Neural progenitor cell (in vitro differentiated cells): Measurements from ENCODE around the gene KRTAP4-6. TPM values are rescaled to one million over a fixed set of nuclear protein-coding genes. Genes with fewer than 3 reads are reported as not detected.
"Not testable (repeated sequence)": the region's sequence is repeated elsewhere in the genome, so short reads cannot be mapped to it uniquely, and the experiment has no call there.

Experiments used
- DNase-seq: peaks from one replicate; pipeline ENCODE4 v3.0.0-alpha.2; 2016; ENCODE audit warnings: low spot score
- H2AFZ ChIP-seq: fragments of 200-600 bp; sonication (generic); replicated peaks from 2 replicates; pipeline ENCODE4 v1.6.1; 2016; ENCODE audit warnings: antibody characterized with exemption
- H3F3A ChIP-seq: fragments of 200-600 bp; sonication (generic); 2 replicates; pipeline ENCODE4 v1.6.1; 2016; ENCODE audit warnings: antibody characterized with exemption, low read depth
- H3K27ac ChIP-seq: fragments of 200-600 bp; sonication (generic); 2 replicates; pipeline ENCODE4 v1.5.1; 2016; ENCODE audit warnings: mild to moderate bottlenecking
- H3K27me3 ChIP-seq: fragments of 200-600 bp; sonication (generic); 2 replicates; pipeline ENCODE4 v1.6.1; 2016; ENCODE audit warnings: mild to moderate bottlenecking, moderate library complexity
- H3K36me3 ChIP-seq: fragments of 200-600 bp; sonication (generic); 2 replicates; pipeline ENCODE4 v1.5.1; 2016
- H3K4me1 ChIP-seq: fragments of 200-600 bp; sonication (generic); 2 replicates; pipeline ENCODE4 v1.6.1; 2016; ENCODE audit warnings: mixed run types
- H3K4me2 ChIP-seq: fragments of 200-600 bp; sonication (generic); 2 replicates; pipeline ENCODE4 v1.6.1; 2016
- H3K4me3 ChIP-seq: fragments of 200-600 bp; sonication (generic); 2 replicates; pipeline ENCODE4 v1.5.1; 2016
- H3K79me2 ChIP-seq: fragments of 200-600 bp; sonication (generic); 2 replicates; pipeline ENCODE4 v1.6.1; 2016; ENCODE audit warnings: low read depth
- H3K9ac ChIP-seq: fragments of 200-600 bp; sonication (generic); 2 replicates; pipeline ENCODE4 v1.6.1; 2016
- H3K9me3 ChIP-seq: fragments of 200-600 bp; sonication (generic); 2 replicates; pipeline ENCODE4 v1.5.1; 2016; ENCODE audit warnings: low read depth
- H4K20me1 ChIP-seq: fragments of 200-600 bp; sonication (generic); 2 replicates; pipeline ENCODE4 v1.6.1; 2016; ENCODE audit warnings: low read depth
- H3K27ac Mint-ChIP-seq: 3 replicates; pipeline ENCODE4 v1.8.0; 2021; ENCODE audit warnings: mixed read lengths
- H3K27me3 Mint-ChIP-seq: 2 replicates; pipeline ENCODE4 v1.8.0; 2022; ENCODE audit warnings: low read depth, mild to moderate bottlenecking, inconsistent platforms, moderate library complexity, mixed read lengths; ENCODE audit not compliant: insufficient read depth
- H3K36me3 Mint-ChIP-seq: 3 replicates; pipeline ENCODE4 v1.8.0; 2021; ENCODE audit warnings: mixed read lengths
- H3K4me1 Mint-ChIP-seq: 3 replicates; pipeline ENCODE4 v1.8.0; 2021; ENCODE audit warnings: mixed read lengths
- H3K4me3 Mint-ChIP-seq: 3 replicates; pipeline ENCODE4 v1.8.0; 2021; ENCODE audit warnings: mild to moderate bottlenecking, moderate library complexity, mixed read lengths
- H3K9me3 Mint-ChIP-seq: 3 replicates; pipeline ENCODE4 v1.8.0; 2020; ENCODE audit warnings: mixed read lengths
- EZH2 ChIP-seq: fragments of 200-600 bp; sonication (generic); IDR thresholded peaks from 2 replicates; pipeline ENCODE4 v1.6.1; 2017; ENCODE audit warnings: antibody characterized with exemption, mild to moderate bottlenecking, moderate library complexity
- EZH2phosphoT487 ChIP-seq: fragments of 200-600 bp; sonication (generic); IDR thresholded peaks from 2 replicates; pipeline ENCODE4 v1.6.1; 2017; ENCODE audit warnings: antibody characterized with exemption
- total RNA-seq: library from RNA; depleted of rRNA; stranded (reverse); fragments of >200 nt; gene quantifications from 2 replicates; pipeline ENCODE4 v1.2.3, GENCODE V29; 2015; ENCODE audit warnings: low replicate concordance
- TF ChIP-seq, protein P1 (sequence below): fragments of 200-600 bp; sonication (generic); IDR thresholded peaks from 2 replicates; pipeline ENCODE4 v1.5.1; 2017; ENCODE audit warnings: antibody characterized with exemption, mild to moderate bottlenecking

Gene KRTAP4-6
- total RNA-seq, 1 donor from 2014 or later, result not detected

DNA sequence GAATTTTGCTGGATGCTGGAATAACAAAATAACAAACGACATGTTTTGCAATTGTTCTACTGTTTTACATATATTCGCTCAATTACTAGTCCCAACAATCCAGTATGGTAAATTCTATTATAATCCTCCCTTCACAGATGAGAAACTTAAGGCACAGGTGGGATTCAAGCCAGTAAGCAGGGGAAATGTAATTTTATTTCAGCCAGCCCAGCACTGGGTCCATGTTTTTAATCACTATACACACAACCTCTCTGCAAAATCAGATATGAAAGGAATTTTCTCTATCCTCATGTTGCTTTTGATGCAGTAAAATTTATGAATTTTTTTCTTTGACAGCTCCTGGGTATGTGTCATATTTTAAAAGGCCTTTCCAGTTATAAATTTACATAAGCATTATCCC lies 4.9 kb upstream of the KRTAP4-6 start:
- H3K36me3 Mint-ChIP-seq, result no peaks in the 10 kb centered on the region
- no peak overlapping the region for H3K27ac Mint-ChIP-seq
- H3K79me2 ChIP-seq, result no peaks in the 10 kb centered on the region
- H3K4me1 Mint-ChIP-seq, result no peaks in the 10 kb centered on the region
- no peaks in the 10 kb centered on the region for H3F3A ChIP-seq
- H3K4me3 ChIP-seq, result no peak overlapping the region
- TF ChIP-seq EZH2phosphoT487 (no peak), EZH2 (no peak)
- TF ChIP-seq, protein P1, sequence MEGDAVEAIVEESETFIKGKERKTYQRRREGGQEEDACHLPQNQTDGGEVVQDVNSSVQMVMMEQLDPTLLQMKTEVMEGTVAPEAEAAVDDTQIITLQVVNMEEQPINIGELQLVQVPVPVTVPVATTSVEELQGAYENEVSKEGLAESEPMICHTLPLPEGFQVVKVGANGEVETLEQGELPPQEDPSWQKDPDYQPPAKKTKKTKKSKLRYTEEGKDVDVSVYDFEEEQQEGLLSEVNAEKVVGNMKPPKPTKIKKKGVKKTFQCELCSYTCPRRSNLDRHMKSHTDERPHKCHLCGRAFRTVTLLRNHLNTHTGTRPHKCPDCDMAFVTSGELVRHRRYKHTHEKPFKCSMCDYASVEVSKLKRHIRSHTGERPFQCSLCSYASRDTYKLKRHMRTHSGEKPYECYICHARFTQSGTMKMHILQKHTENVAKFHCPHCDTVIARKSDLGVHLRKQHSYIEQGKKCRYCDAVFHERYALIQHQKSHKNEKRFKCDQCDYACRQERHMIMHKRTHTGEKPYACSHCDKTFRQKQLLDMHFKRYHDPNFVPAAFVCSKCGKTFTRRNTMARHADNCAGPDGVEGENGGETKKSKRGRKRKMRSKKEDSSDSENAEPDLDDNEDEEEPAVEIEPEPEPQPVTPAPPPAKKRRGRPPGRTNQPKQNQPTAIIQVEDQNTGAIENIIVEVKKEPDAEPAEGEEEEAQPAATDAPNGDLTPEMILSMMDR, result no peak
- no peak for DNase-seq
- H3K4me2 ChIP-seq, result no peak overlapping the region
- H3K27me3 Mint-ChIP-seq, result peaks cover 2% of the 10 kb centered on the region
- no peak overlapping the region for H3K9ac ChIP-seq
- H3K27me3 ChIP-seq, result no peaks in the 10 kb centered on the region
- no peak overlapping the region for H2AFZ ChIP-seq
- H3K36me3 ChIP-seq, result no peaks in the 10 kb centered on the region
- no peaks in the 10 kb centered on the region for H4K20me1 ChIP-seq
- no peak overlapping the region for H3K27ac ChIP-seq
- H3K9me3 ChIP-seq, result peaks cover 6% of the 10 kb centered on the region
- H3K4me1 ChIP-seq, result no peaks in the 10 kb centered on the region
- no peak overlapping the region for H3K4me3 Mint-ChIP-seq
- peaks cover 16% of the 10 kb centered on the region for H3K9me3 Mint-ChIP-seq

GRCh38 chr17:41144846-41145245 lies 4.5 kb upstream of the KRTAP4-6 start:
- TF ChIP-seq, protein P1, result no peak
- TF ChIP-seq EZH2 (no peak), EZH2phosphoT487 (no peak)
- Mint-ChIP-seq H3K4me1 (no peaks in the 10 kb centered on the region), H3K27ac (no peak overlapping the region), H3K36me3 (no peaks in the 10 kb centered on the region), H3K9me3 (peaks cover 16% of the 10 kb centered on the region), H3K4me3 (no peak overlapping the region), H3K27me3 (peaks cover 2% of the 10 kb centered on the region)
- H3K4me3 ChIP-seq, result no peak overlapping the region
- no peak overlapping the region for H2AFZ ChIP-seq
- H3K9me3 ChIP-seq, result peaks cover 6% of the 10 kb centered on the region
- no peaks in the 10 kb centered on the region for H3F3A ChIP-seq
- no peaks in the 10 kb centered on the region for H3K27me3 ChIP-seq
- H3K4me1 ChIP-seq, result no peaks in the 10 kb centered on the region
- no peak overlapping the region for H3K9ac ChIP-seq
- no peaks in the 10 kb centered on the region for H4K20me1 ChIP-seq
- no peaks in the 10 kb centered on the region for H3K79me2 ChIP-seq
- no peaks in the 10 kb centered on the region for H3K36me3 ChIP-seq
- H3K4me2 ChIP-seq, result no peak overlapping the region
- H3K27ac ChIP-seq, result no peak overlapping the region
- DNase-seq, result no peak

- Mint-ChIP-seq H3K36me3 (no peaks in the 10 kb centered on the region), H3K4me1 (no peaks in the 10 kb centered on the region), H3K4me3 (no peak overlapping the region), H3K9me3 (peaks cover 22% of the 10 kb centered on the region), H3K27me3 (peaks cover 2% of the 10 kb centered on the region), H3K27ac (no peak overlapping the region)
- H3F3A ChIP-seq, result no peaks in the 10 kb centered on the region
- no peaks in the 10 kb centered on the region for H3K27me3 ChIP-seq
- no peak for DNase-seq
- H3K9ac ChIP-seq, result no peak overlapping the region
- no peaks in the 10 kb centered on the region for H4K20me1 ChIP-seq
- H3K27ac ChIP-seq, result no peak overlapping the region
- H3K36me3 ChIP-seq, result no peaks in the 10 kb centered on the region
- H3K9me3 ChIP-seq, result peaks cover 10% of the 10 kb centered on the region
- no peaks in the 10 kb centered on the region for H3K4me1 ChIP-seq
- no peak overlapping the region for H2AFZ ChIP-seq
- no peak for TF ChIP-seq EZH2phosphoT487
- TF ChIP-seq EZH2, result no peak
- TF ChIP-seq, protein P1, result no peak
- H3K4me2 ChIP-seq, result no peak overlapping the region
- no peak overlapping the region for H3K4me3 ChIP-seq
- H3K79me2 ChIP-seq, result no peaks in the 10 kb centered on the region
These were observed 1.0 kb upstream of the KRTAP4-6 start for GRCh38 chr17:41141361-41141760.

- H3K79me2 ChIP-seq, H3K4me3 ChIP-seq, H3K9ac ChIP-seq, H3K27me3 Mint-ChIP-seq, H3K36me3 Mint-ChIP-seq, H3K27ac Mint-ChIP-seq, H3K27me3 ChIP-seq, H3F3A ChIP-seq, DNase-seq, H3K4me2 ChIP-seq, H4K20me1 ChIP-seq, H3K4me3 Mint-ChIP-seq, H3K4me1 ChIP-seq, H3K4me1 Mint-ChIP-seq, H3K36me3 ChIP-seq, H3K27ac ChIP-seq, H2AFZ ChIP-seq: not testable (repeated sequence)
- H3K9me3 Mint-ChIP-seq, result peaks cover 22% of the 10 kb centered on the region
- peaks cover 10% of the 10 kb centered on the region for H3K9me3 ChIP-seq
These were observed 479 bp downstream of the KRTAP4-6 start for GRCh38 chr17:41139865-41140264.
